ENCODE data around the gene GPR25. TPM values are rescaled to one million over a fixed set of nuclear protein-coding genes. Genes with fewer than 3 reads are reported as not detected.

Gene GPR25
- polyA plus RNA-seq, 1 donor (not counting 4 experiments of a cell fraction or from before 2014, with no cell fraction given): not detected

DNA sequence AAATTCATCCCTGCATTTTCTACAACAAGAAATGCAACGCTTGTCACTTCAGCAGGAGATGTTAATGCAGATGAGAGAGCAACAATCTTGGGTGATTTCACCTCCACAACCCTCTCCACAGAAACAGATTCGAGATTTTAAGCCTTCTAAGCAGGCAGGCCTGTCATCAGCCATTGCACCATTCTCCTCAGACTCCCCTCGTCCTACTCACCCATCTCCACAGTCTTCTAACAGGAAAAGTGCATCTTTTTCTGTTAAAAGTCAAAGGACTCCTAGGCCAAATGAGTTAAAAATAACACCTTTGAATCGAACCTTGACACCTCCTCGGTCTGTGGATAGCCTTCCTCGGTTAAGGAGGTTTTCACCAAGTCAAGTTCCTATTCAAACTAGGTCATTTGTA is 23.4 kb upstream of the GPR25 start:
- no peak overlapping the region for H2AFZ ChIP-seq (ENCODE audit: control insufficient read depth, low read length)
- no peaks in the 10 kb centered on the region for H3K79me2 ChIP-seq (ENCODE audit: control insufficient read depth, insufficient read depth, low read length)
- no peak overlapping the region for H3K4me3 ChIP-seq (ENCODE audit: control insufficient read depth in 2 of 3, extremely low read depth in 1 of 3, insufficient read depth in 2 of 3, low read depth in 1 of 3, low read length in 3 of 3)
- H3K9ac ChIP-seq (ENCODE audit: control insufficient read depth, extremely low read depth, insufficient read depth, low read length): no peak overlapping the region
- TF ChIP-seq EZH2 (IDR thresholded peaks at IDR 0.05; ENCODE audit: low read length): no peak
- TF ChIP-seq, protein P1, sequence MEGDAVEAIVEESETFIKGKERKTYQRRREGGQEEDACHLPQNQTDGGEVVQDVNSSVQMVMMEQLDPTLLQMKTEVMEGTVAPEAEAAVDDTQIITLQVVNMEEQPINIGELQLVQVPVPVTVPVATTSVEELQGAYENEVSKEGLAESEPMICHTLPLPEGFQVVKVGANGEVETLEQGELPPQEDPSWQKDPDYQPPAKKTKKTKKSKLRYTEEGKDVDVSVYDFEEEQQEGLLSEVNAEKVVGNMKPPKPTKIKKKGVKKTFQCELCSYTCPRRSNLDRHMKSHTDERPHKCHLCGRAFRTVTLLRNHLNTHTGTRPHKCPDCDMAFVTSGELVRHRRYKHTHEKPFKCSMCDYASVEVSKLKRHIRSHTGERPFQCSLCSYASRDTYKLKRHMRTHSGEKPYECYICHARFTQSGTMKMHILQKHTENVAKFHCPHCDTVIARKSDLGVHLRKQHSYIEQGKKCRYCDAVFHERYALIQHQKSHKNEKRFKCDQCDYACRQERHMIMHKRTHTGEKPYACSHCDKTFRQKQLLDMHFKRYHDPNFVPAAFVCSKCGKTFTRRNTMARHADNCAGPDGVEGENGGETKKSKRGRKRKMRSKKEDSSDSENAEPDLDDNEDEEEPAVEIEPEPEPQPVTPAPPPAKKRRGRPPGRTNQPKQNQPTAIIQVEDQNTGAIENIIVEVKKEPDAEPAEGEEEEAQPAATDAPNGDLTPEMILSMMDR (optimal IDR thresholded peaks at IDR 0.05 in 1 of 3, IDR thresholded peaks at IDR 0.05 in 1 of 3, conservative IDR thresholded peaks at IDR 0.05 in 1 of 3; ENCODE audit: extremely low read depth in 1 of 3, insufficient read depth in 2 of 3, low read length in 3 of 3): no peak
- no peaks in the 10 kb centered on the region for H4K20me1 ChIP-seq (ENCODE audit: control insufficient read depth, extremely low read depth, insufficient read depth, low read length)
- no peak overlapping the region for H3K4me2 ChIP-seq (ENCODE audit: control insufficient read depth, extremely low read depth, insufficient read depth, low read depth, low read length)
- DNase-seq (ENCODE audit: low read depth, low spot score) (no peak), FAIRE-seq (no peak)
- peaks cover 43 to 57% of the 10 kb centered on the region in 2 experiments for H3K36me3 ChIP-seq (ENCODE audit: control insufficient read depth in 2 of 2, extremely low read depth in 1 of 2, insufficient read depth in 2 of 2, low read length in 2 of 2)
- dilution Hi-C loops (cut with MboI; ENCODE audit: extremely low pct_ligation_motif_present, low sequenced_read_pairs): no loop called here
- H3K27me3 ChIP-seq (ENCODE audit: control insufficient read depth, extremely low read depth, insufficient read depth, low read length): no peaks in the 10 kb centered on the region
- H3K9me3 ChIP-seq (ENCODE audit: control insufficient read depth, low read depth, low read length): no peaks in the 10 kb centered on the region
- H3K27ac ChIP-seq (ENCODE audit: control insufficient read depth, insufficient read depth, low read length): no peak overlapping the region
- H3K9me1 ChIP-seq (ENCODE audit: control insufficient read depth, extremely low read depth, insufficient read depth, low read length): no peaks in the 10 kb centered on the region
- H3K4me1 ChIP-seq (ENCODE audit: control insufficient read depth, extremely low read depth, insufficient read depth, low read length): no peaks in the 10 kb centered on the region

DNA sequence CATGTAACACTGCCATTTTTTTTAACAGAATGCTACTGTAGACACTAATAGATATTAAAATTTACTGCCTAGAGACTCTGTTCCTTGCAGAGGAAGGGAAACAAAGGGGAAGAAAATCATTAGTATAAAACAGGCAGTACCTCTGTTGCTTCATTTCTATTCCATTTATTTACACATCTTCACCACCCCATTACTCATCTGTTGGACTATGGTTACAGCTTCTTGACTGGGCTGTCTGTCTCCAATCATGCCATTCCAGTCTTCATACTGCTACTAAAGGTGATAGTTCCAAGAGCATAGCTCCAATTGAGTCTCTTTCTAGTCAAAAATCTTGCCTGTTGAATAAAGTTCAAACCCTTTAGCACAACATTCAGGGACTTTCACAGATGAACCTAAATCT is 22.2 kb upstream of the GPR25 start:
- FAIRE-seq (no peak), DNase-seq (ENCODE audit: low read depth, low spot score) (no peak)
- no peaks in the 10 kb centered on the region for H3K27me3 ChIP-seq (ENCODE audit: control insufficient read depth, extremely low read depth, insufficient read depth, low read length)
- no peak overlapping the region for H3K27ac ChIP-seq (ENCODE audit: control insufficient read depth, insufficient read depth, low read length)
- H3K4me1 ChIP-seq (ENCODE audit: control insufficient read depth, extremely low read depth, insufficient read depth, low read length): no peaks in the 10 kb centered on the region
- H3K79me2 ChIP-seq (ENCODE audit: control insufficient read depth, insufficient read depth, low read length): no peaks in the 10 kb centered on the region
- no peaks in the 10 kb centered on the region for H3K9me3 ChIP-seq (ENCODE audit: control insufficient read depth, low read depth, low read length)
- H3K9me1 ChIP-seq (ENCODE audit: control insufficient read depth, extremely low read depth, insufficient read depth, low read length): no peaks in the 10 kb centered on the region
- no peak overlapping the region for H3K4me3 ChIP-seq (ENCODE audit: control insufficient read depth in 2 of 3, extremely low read depth in 1 of 3, insufficient read depth in 2 of 3, low read depth in 1 of 3, low read length in 3 of 3)
- TF ChIP-seq, protein P1 (optimal IDR thresholded peaks at IDR 0.05 in 1 of 3, IDR thresholded peaks at IDR 0.05 in 1 of 3, conservative IDR thresholded peaks at IDR 0.05 in 1 of 3; ENCODE audit: extremely low read depth in 1 of 3, insufficient read depth in 2 of 3, low read length in 3 of 3): no peak
- TF ChIP-seq EZH2 (IDR thresholded peaks at IDR 0.05; ENCODE audit: low read length): no peak
- no peak overlapping the region for H2AFZ ChIP-seq (ENCODE audit: control insufficient read depth, low read length)
- peaks cover 38 to 59% of the 10 kb centered on the region in 2 experiments for H3K36me3 ChIP-seq (ENCODE audit: control insufficient read depth in 2 of 2, extremely low read depth in 1 of 2, insufficient read depth in 2 of 2, low read length in 2 of 2)
- no peaks in the 10 kb centered on the region for H4K20me1 ChIP-seq (ENCODE audit: control insufficient read depth, extremely low read depth, insufficient read depth, low read length)
- H3K4me2 ChIP-seq (ENCODE audit: control insufficient read depth, extremely low read depth, insufficient read depth, low read depth, low read length): no peak overlapping the region
- H3K9ac ChIP-seq (ENCODE audit: control insufficient read depth, extremely low read depth, insufficient read depth, low read length): no peak overlapping the region
- dilution Hi-C loops (cut with MboI; ENCODE audit: extremely low pct_ligation_motif_present, low sequenced_read_pairs): no loop called here

All from keratinocyte (primary cell).